TTC549 (cell line): ENCODE results near the gene TUG1.

Source experiments
- FAIRE-seq: peaks from 2 replicates; lab custom pipeline; 2012; peaks lifted over from hg19 to GRCh38; lab: Jason Lieb, UNC

TUG1 gene

DNA sequence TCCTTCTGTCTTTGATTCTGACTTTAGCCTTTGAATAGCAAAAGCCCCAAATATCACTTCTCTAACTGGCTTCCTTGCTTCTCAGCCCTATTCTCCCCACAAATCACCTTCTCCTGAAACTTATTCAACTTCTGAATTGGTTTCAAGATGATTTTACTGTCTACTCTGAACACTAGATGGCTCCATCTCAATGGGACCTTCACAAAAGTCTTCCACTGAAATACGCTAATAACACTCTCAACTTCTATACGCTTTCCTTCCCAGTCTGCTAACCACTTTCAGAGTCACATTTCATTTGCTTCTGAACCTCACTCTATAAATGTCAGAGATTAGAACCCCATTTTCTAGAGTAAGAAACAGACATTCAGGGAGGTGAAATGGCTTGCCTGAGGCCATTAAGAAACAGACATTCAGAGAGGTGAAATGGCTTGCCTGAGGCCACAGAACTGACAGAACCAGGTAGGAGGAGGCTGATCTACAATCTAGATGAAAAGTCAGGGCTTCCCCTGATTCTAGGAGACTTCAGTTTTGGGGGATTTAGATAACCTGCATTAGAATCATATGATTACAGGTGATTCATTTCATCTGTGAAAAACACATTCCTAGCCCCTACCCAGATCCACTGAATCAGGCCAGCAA is 21.1 kb upstream of the TUG1 start:
- FAIRE-seq = peak; percentile 29

DNA sequence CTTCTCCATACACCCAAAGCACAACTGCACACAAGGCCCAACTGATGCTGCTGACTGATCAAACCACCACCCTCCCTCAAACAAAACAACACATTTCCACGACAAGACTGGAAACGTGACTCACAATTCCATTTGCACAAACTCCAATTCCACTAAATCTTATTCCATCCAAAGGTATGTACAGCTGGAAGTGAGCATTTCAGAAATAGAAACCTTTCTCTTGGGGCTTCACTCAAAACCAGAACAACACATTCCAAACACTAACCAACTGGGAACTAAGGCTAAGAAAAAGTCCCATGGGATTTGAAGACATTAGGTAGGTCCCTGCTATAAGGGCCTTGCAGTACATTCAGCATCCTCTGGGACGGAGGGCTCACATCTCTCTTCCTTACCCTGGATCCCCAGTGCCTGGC is 20.1 kb upstream of the TUG1 start:
- no peak for FAIRE-seq

DNA sequence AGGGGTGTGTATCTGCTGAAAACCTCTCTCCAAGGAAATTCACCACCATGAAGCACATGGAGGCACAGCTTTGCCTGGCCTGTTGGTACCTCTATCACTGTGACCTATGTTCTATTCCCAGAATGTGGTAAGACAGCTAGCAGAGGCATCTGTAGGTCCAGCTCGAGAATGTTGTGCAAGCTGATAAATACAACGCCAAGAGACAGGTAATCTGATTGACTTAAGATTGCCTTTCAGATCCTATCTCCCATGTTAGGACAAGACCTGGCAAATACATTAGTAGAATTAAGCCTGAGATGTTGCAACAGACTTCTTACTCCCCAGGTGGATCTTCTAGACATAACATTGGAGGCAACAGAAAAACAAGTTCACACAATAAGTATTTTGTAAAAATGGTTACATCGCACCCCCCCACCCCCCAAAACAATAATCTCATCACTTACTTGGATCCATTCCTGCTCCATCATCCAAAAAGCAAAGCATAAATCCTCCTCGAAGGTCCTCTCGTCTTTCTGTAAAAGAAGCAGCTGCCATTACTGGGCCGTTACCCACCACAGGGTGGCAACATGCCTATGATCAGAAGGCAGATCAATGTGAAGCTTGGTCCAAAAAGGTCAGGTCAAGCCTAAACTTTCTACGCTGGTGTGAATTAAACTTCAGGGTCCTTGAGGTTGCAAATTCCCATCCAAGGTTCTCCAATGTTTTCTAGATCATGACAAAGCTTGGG is 19.0 kb upstream of the TUG1 start:
- no peak for FAIRE-seq

- FAIRE-seq = no peak
Observed at GRCh38 chr22:30953206-30953605, 15.9 kb upstream of the TUG1 start.

- FAIRE-seq = no peak
Observed at GRCh38 chr22:30955153-30955552, 13.9 kb upstream of the TUG1 start.

GRCh38 chr22:30964858-30965257 is 4.2 kb upstream of the TUG1 start:
- FAIRE-seq = no peak

GRCh38 chr22:30968015-30968923 is 796 bp upstream of the TUG1 start, which contains the start of gene MORC2:
MORC2 (minus strand) TSS chr22:30968774; CDS start chr22:30967889, 885 bp downstream.
- FAIRE-seq = no peak

- no peak for FAIRE-seq
Observed at GRCh38 chr22:30969532-30970355, 679 bp downstream of the TUG1 start.

DNA sequence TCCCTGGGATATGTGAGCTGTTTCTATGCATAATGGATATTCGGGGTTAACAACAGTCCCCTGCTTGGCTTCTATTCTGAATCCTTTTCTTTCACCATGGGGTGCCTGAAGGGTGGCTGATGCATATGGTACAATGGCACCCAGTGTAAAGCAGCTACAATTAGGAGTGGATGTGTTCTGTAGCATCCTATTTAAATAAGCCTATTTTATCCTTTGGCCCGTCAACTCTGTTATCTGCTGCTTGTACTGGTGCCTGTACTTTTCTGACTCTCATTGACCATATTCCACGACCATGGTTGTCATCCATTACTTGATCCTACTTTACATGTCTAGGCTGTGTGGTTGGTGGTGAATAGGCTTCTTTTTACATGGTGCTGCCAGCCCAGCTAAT is 1.3 kb downstream of the TUG1 start:
- no peak for FAIRE-seq

- no peak for FAIRE-seq
Observed at GRCh38 chr22:30978304-30978962, 9.4 kb downstream of the TUG1 start.

- no peak for FAIRE-seq
Observed at GRCh38 chr22:30979932-30980331, 10.9 kb downstream of the TUG1 start.

DNA sequence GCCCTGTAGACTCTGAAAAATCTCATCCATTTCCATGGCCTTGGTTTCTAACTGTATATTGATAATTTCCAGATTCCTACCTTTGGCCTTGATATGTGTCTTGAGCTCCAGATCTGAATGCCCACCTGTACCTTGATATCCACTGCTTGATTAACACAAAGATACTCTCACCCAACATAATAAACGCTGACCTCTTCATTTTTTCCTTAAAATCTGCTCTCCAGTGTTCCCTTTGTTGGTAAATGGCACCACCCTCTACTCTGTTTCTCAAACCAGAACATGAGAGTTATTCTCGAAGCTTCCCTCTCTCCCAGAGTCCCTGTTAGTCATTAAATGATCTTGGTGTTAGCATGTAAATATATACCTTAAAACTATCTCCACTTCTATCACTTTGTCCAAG is 13.4 kb downstream of the TUG1 start:
- FAIRE-seq = no peak

DNA sequence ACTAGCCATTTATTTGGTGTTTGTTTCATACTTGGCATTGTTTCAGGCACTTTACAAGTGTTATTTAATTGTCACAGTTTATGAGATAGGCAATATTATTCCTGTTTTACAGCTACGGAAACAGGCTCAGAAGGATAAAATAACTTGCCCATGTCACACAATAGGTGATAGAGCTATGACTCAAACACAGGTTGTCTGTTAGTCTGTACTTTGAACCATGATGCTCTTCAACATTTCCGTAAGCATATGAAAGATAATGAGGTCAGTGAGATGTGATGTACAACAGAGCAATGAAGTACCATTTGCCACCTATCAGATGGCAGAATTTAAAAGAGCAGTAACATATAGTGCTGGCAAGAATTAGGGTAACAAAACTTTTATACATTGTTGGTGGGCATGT is 15.3 kb downstream of the TUG1 start:
- FAIRE-seq = no peak

DNA sequence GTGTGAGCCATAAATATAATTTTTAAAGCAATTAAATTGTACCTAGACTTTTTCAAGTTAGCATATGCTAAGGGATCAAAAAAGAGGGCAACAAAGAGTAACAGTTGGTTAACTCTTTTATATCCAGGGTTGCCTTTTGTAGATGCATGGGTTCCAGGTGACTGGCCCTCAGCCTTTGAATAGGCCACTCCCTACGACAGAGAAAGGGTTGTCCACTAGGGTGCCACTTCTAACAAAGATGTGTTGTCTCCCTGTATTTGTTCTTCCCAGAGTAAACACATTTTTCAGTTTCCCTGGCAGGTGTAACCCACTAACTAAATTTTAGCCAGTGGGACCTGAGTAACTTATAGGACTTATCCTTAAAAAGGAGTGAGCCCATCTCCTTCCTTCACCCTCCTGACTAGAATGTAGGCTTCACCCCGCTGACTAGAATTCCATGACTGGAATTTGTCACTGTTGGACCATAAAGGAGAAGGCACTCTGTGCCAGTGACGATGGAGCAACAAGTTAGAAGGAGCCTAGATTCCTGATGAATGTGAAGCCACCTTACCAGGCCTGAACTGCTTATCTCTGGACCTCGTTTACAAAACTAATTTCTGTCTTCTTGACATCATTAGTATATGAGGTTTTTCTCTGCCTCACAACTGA is 16.6 kb downstream of the TUG1 start:
- FAIRE-seq = no peak

DNA sequence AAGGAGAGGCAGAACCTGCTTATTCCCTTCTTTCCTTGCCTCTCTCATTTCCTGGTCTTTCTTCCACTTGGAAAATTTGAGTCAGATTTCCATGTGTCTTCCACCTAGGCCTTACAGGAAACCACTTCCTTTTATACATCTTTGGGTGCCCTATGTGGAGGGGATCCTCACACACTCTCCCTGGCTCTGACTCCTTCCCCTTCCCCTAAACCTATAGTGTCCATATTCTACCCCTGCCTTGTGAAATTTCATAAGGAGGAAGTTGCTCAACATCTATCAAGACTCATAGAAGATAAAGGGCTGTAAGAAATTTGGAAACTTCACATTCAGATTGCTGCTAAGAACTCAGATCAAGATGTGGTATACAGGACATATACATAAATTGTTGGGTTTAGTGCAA is 20.4 kb downstream of the TUG1 start:
- no peak for FAIRE-seq

- no peak for FAIRE-seq
Observed at GRCh38 chr22:30990690-30991089, 21.6 kb downstream of the TUG1 start.

GRCh38 chr22:30992565-30992964 is 23.5 kb downstream of the TUG1 start:
- no peak for FAIRE-seq

DNA sequence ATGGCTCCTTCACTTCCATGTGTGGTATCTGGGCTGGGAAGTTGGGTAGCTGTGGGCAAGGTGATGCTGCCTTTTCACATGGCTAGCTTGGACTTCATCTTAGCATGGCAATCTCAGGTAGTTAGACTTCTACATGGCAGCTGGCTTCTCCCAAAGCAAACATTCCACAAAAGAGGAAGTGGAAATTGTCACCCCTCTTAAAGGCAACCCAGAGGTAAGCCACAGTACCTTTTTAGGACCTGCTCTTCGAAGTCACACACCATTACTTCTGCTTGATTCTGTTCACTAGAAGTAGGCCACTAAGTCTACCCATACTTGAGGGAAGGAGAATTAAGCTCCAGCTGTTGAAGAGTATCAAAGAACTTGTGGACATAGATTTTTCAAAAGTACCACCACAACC is 25.9 kb downstream of the TUG1 start:
- no peak for FAIRE-seq

DNA sequence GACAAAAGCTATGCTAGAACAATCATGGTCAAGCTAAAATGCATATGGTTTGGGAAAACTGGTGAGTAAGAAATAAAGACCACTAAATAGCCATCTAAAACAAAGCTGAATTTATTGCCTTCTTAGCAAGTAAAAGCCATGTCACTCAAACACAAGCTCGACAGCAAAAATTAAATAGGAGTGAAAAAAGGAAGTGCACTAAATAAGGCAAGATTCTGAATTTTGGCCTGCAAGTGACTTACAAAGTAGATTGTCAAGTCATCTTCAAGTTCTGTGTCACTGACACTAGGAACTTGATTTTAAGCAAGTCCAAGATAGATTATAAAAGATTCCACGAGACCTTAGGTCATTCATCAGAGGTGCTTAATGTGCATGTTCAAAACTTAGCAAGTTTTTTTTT is 27.4 kb downstream of the TUG1 start:
- no peak for FAIRE-seq

GRCh38 chr22:30998329-30998728 is 29.3 kb downstream of the TUG1 start:
- no peak for FAIRE-seq

DNA sequence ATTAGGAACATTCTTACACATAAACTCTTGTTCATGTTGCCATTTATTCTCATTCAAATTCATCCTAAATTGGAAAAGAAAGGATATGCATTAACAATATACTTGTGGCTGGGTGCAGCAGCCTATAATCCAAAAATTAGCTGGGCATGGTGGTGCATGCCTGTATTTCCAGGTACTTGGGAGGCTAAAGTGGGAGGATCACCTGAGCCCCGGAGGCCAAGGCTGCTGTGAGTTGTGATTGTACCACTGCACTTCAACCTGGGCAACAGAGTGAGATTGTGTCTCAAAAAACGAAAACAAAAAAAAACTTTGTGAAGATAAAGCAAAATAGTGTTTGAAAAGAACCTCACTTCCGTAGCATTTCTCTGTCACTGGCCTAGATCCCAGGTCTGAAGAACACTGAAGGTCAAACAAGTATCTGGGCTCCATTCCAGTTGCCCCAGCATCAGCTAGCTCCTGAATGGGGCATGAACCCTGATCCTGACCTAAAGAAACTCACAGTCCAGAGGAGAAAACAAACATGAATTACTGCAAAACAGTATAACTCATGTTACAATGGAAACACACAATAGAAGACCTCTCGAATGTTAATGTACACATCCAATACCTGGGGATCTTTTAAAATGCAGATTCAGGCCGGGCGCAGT is 32.2 kb downstream of the TUG1 start:
- no peak for FAIRE-seq
